PC-3 (cell line): ENCODE data around the gene PPT2. TPM values are rescaled to one million over a fixed set of nuclear protein-coding genes. Genes with fewer than 3 reads are reported as not detected.

Source experiments
- ATAC-seq: fragments of 200-7000 bp; cut with Tn5 transposase; 2 replicates; pipeline ENCODE4 v1.9.1; 2020; ENCODE audit warnings: mild to moderate bottlenecking, moderate library complexity
- BruUV-seq: library from RNA; stranded (reverse); fragments of 400-500 nt; replicated peaks from 2 replicates; lab custom pipeline; 2021; lab: Mats Ljungman, UMichigan
- CTCF ChIA-PET: fragments of 300-600 bp; sonication (Branson Sonifier 250); formaldehyde crosslinking; loops from one replicate; lab custom pipeline; 2022; ENCODE audit warnings: antibody characterized with exemption; lab: Charles Lee
- POLR2A ChIA-PET: fragments of 300-600 bp; sonication (Branson Sonifier 250); formaldehyde crosslinking; loops from one replicate; lab custom pipeline; 2022; ENCODE audit warnings: antibody characterized with exemption; ENCODE audit not compliant: unreplicated experiment; lab: Charles Lee
- DNase-seq: peaks from one replicate; pipeline ENCODE4 v3.0.0-alpha.2; 2015
- H2AFZ ChIP-seq: fragments of 300-600 bp; sonication (generic); 2 replicates; pipeline ENCODE4 v1.6.0; 2016; ENCODE audit warnings: antibody characterized with exemption, low read length
- H3F3A ChIP-seq: fragments of 300-600 bp; sonication (generic); one replicate; pipeline ENCODE4 v1.6.0; 2017; ENCODE audit warnings: antibody characterized with exemption, low read length, control low read depth, mild to moderate bottlenecking; ENCODE audit not compliant: unreplicated experiment
- H3K27ac ChIP-seq: fragments of 300-600 bp; sonication (generic); 2 replicates; pipeline ENCODE4 v1.5.1; 2016; ENCODE audit warnings: mild to moderate bottlenecking, low read length
- H3K27me3 ChIP-seq: fragments of 300-600 bp; sonication (generic); 2 replicates; pipeline ENCODE4 v1.6.1; 2016; ENCODE audit warnings: low read length, mixed read lengths
- H3K36me3 ChIP-seq: fragments of 300-600 bp; sonication (generic); 2 replicates; pipeline ENCODE4 v1.6.1; 2016; ENCODE audit warnings: low read depth, mixed run types, low read length, mixed read lengths
- H3K4me1 ChIP-seq: fragments of 300-600 bp; sonication (generic); 2 replicates; pipeline ENCODE4 v1.5.1; 2016; ENCODE audit warnings: low read length; ENCODE audit not compliant: insufficient read depth
- H3K4me2 ChIP-seq: fragments of 300-600 bp; sonication (generic); 2 replicates; pipeline ENCODE4 v1.6.0; 2016; ENCODE audit warnings: low read length
- H3K4me3 ChIP-seq: fragments of 300-600 bp; sonication (generic); 2 replicates; pipeline ENCODE4 v1.5.1; 2016; ENCODE audit warnings: mild to moderate bottlenecking, low read length, mixed read lengths
- H3K79me2 ChIP-seq: fragments of 300-600 bp; sonication (generic); 2 replicates; pipeline ENCODE4 v1.6.1; 2017; ENCODE audit warnings: low read length, mixed read lengths
- H3K9ac ChIP-seq: fragments of 300-600 bp; sonication (generic); 2 replicates; pipeline ENCODE4 v1.6.0; 2016; ENCODE audit warnings: mild to moderate bottlenecking, low read length
- H3K9me2 ChIP-seq: fragments of 300-600 bp; sonication (generic); replicated peaks from 2 replicates; pipeline ENCODE4 v1.6.1; 2016; ENCODE audit warnings: mixed run types, low read length, mixed read lengths
- H3K9me3 ChIP-seq: fragments of 300-600 bp; sonication (generic); 2 replicates; pipeline ENCODE4 v1.6.1; 2016; ENCODE audit warnings: low read length, mixed read lengths
- H4K20me1 ChIP-seq: fragments of 300-600 bp; sonication (generic); 2 replicates; pipeline ENCODE4 v1.6.1; 2016; ENCODE audit warnings: low read length, mixed read lengths
- EZH2 ChIP-seq: fragments of 300-600 bp; sonication (generic); IDR thresholded peaks from one replicate; pipeline ENCODE4 v1.6.1; 2017; ENCODE audit warnings: antibody characterized with exemption, mild to moderate bottlenecking, low read length; ENCODE audit not compliant: unreplicated experiment
- EZH2phosphoT487 ChIP-seq: fragments of 300-600 bp; sonication (generic); IDR thresholded peaks from 2 replicates; pipeline ENCODE4 v1.6.1; 2018; ENCODE audit warnings: mild to moderate bottlenecking, antibody characterized with exemption, low read length, borderline replicate concordance
- intact Hi-C: fragments of 100-400 bp; cut with micrococcal nuclease; formaldehyde crosslinking; loops from 2 replicates; pipeline ENCODE4 v1.9.0; 2023
- total RNA-seq: library from RNA; depleted of rRNA; stranded (reverse); fragments of >200 nt; gene quantifications from 2 replicates; pipeline ENCODE4 v1.2.3, GENCODE V29; 2014
- TF ChIP-seq, protein P1 (sequence below): fragments of 300-600 bp; sonication (generic); conservative IDR thresholded peaks from 2 replicates; pipeline ENCODE4 v1.5.1; 2017; ENCODE audit warnings: antibody characterized with exemption, low read depth, mild to moderate bottlenecking, low read length

Gene PPT2
- total RNA-seq, 1 experiment from 2014 or later = 30.8 TPM

DNA sequence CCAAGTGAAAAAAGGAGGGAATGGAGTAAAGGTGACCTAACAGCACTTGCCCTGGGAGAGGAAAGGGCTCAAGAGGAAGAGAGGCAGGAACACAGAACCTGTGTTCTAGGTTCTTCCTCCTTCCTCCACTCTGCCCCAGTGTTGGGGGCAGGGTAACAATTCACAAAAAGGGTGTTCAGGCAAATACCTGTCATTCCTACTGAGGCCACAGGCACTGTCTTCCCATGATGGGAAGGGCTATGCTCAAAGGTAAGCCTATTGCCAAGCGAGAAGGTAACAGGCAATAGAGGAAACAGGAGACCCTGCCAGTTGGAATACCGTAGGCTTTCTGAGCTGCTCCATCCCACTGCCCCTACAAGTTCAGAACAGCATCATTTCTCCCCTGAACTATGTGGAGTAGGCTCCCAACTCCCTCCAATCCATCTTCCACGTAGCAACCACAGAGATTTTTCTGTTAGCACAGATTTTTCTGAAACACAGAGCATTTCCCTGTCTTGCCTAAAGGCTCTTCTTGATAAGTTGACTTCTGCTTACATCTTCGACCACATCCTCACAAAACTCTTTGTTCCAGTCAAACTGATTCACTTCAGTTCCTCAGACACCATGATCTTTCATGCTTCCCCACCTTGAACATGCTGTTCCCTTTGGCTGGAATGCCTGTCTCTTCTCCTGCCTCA, 19.2 kb downstream of the PPT2 start:
- TF ChIP-seq EZH2phosphoT487 = no peak
- TF ChIP-seq, protein P1, sequence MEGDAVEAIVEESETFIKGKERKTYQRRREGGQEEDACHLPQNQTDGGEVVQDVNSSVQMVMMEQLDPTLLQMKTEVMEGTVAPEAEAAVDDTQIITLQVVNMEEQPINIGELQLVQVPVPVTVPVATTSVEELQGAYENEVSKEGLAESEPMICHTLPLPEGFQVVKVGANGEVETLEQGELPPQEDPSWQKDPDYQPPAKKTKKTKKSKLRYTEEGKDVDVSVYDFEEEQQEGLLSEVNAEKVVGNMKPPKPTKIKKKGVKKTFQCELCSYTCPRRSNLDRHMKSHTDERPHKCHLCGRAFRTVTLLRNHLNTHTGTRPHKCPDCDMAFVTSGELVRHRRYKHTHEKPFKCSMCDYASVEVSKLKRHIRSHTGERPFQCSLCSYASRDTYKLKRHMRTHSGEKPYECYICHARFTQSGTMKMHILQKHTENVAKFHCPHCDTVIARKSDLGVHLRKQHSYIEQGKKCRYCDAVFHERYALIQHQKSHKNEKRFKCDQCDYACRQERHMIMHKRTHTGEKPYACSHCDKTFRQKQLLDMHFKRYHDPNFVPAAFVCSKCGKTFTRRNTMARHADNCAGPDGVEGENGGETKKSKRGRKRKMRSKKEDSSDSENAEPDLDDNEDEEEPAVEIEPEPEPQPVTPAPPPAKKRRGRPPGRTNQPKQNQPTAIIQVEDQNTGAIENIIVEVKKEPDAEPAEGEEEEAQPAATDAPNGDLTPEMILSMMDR = no peak
- no peak for TF ChIP-seq EZH2
- H3K27me3 ChIP-seq = no peaks in the 10 kb centered on the region
- no peak overlapping the region for H2AFZ ChIP-seq
- peaks cover 26% of the 10 kb centered on the region for H3K4me1 ChIP-seq
- no peak overlapping the region for H3K4me3 ChIP-seq
- H3K36me3 ChIP-seq = 0 out of 2 replicates have a peak, but pooled peaks cover 3% of the 10 kb centered on the region
- POLR2A ChIA-PET = no interaction called here
- H3K9ac ChIP-seq = no peak overlapping the region
- BruUV-seq = no TSS peak
- H3K9me3 ChIP-seq = no peaks in the 10 kb centered on the region
- CTCF ChIA-PET = no interaction called here
- DNase-seq = no peak
- no peaks in the 10 kb centered on the region for H3K9me2 ChIP-seq
- H3K4me2 ChIP-seq = no peak overlapping the region
- H3F3A ChIP-seq = no peaks in the 10 kb centered on the region
- H3K27ac ChIP-seq = no peak overlapping the region
- intact Hi-C loops = no loop called here
- H4K20me1 ChIP-seq = no peaks in the 10 kb centered on the region
- no peak for ATAC-seq
- peaks cover 21% of the 10 kb centered on the region for H3K79me2 ChIP-seq

DNA sequence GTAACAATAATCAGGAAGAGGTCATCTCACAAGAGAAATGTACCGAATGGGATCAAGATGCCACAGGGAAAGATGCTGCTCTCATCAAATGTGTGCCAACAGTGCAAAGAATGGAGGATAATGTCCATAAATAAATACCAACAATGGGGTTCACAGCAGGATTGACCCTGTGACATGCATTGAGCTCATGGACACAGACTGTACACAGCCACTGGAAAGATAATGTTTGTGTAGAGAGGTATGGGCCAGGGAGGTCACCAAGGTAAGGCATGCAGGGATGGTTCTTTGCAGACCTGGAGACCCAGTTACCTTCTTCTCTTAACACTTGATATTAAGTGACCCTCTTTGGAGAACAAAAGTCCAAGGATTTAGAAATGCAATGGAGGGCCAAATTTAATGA, 20.5 kb downstream of the PPT2 start:
- 0 out of 2 replicates have a peak overlapping the region, but pooled peaks have one; percentile 94 for H3K4me3 ChIP-seq
- BruUV-seq = no TSS peak
- CTCF ChIA-PET = no interaction called here
- no peak for DNase-seq
- TF ChIP-seq EZH2phosphoT487 = no peak
- no peak for TF ChIP-seq EZH2
- TF ChIP-seq, protein P1 = no peak
- peaks cover 31% of the 10 kb centered on the region for H3K4me1 ChIP-seq
- POLR2A ChIA-PET = no interaction called here
- H3K9ac ChIP-seq = no peak overlapping the region
- no peaks in the 10 kb centered on the region for H3K9me3 ChIP-seq
- no peaks in the 10 kb centered on the region for H3K27me3 ChIP-seq
- no peaks in the 10 kb centered on the region for H4K20me1 ChIP-seq
- intact Hi-C loops = no loop called here
- no peaks in the 10 kb centered on the region for H3F3A ChIP-seq
- ATAC-seq = no peak
- H3K9me2 ChIP-seq = no peaks in the 10 kb centered on the region
- no peak overlapping the region for H2AFZ ChIP-seq
- 0 out of 2 replicates have a peak, but pooled peaks cover 3% of the 10 kb centered on the region for H3K36me3 ChIP-seq
- peaks cover 31% of the 10 kb centered on the region for H3K79me2 ChIP-seq
- H3K27ac ChIP-seq = no peak overlapping the region
- H3K4me2 ChIP-seq = peak overlapping the region; percentile 93

DNA sequence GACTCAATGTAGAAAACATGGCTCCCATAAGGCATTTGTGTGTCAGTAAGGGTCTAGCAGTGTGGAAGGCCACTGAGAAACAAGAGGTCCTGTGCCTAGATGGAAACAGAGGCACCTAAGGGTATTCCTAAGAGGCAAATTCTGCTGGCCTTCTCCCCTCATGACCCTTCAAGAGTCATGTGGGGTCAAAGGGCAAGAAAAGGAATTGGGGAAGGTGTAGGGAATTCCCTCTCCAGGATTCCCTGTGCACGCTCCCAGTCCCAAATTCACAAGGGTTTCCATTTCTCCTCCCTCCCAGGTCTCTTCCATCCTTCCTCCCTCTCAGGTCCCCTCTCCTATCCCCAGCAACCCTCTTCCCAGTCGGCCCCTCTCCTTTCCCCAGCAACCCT, 21.4 kb downstream of the PPT2 start:
- intact Hi-C loops = loop anchor here (5.0 kb wide), 1 partner anchor 218 kb away; the partner anchor contains the start of genes NELFE and SKIC2
- Histone ChIP-seq H3K9me2 (no peaks in the 10 kb centered on the region), H3K4me3 (peak overlapping the region; percentile 94), H3K9ac (peak overlapping the region; percentile 90), H3K27me3 (no peaks in the 10 kb centered on the region), H3K4me2 (peak overlapping the region; percentile 93), H3K4me1 (peaks cover 33% of the 10 kb centered on the region), H3K9me3 (no peaks in the 10 kb centered on the region), H3K27ac (no peak overlapping the region), H2AFZ (peak overlapping the region; percentile 95), H3F3A (no peaks in the 10 kb centered on the region), H3K79me2 (peaks cover 33% of the 10 kb centered on the region), H3K36me3 (0 out of 2 replicates have a peak, but pooled peaks cover under 1% of the 10 kb centered on the region), H4K20me1 (no peaks in the 10 kb centered on the region)
- ATAC-seq (no peak), DNase-seq (no peak)
- TSS peak; percentile 21 for BruUV-seq
- TF ChIP-seq EZH2 (no peak), EZH2phosphoT487 (no peak)
- TF ChIP-seq, protein P1 = no peak
- CTCF ChIA-PET = no interaction called here
- POLR2A ChIA-PET = no interaction called here
